Measurements from ENCODE around the gene TFAP2C. TPM values are rescaled to one million over a fixed set of nuclear protein-coding genes. Genes with fewer than 3 reads are reported as not detected.

The TFAP2C gene
- 39.9 and 51.4 TPM in 2 replicates for total RNA-seq

DNA sequence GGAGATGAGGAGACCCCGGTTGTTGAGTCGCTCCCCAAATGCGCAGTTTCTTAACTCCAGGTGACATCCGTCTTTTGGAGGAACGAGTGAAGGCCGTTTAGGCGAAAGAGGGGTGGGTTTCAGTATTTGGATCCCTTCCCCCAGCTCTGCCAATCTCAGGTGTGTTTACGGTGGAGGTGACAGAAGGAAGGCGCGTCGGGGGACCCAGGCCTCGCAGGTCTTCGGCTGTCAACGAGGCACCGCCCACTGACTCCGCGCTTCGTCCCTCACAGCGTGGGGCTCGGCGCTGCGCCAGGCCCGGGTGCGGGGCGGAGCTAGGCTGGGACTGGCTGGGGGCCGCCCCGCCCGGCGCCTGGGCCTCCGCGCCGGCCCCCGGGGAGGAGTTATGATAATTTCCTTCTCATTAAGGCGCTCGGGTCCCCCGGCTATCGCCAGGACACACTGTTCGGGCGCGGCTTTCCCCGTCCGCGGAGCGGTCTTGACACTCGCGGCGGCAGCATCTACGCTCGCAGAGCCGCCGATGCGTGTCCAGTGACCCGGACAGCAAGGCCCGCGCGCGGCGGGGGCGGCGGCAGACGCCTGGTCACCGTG is at the start of gene TFAP2C:
Gene TFAP2C (plus strand): TSS at position 434 of the 591 bp plus-strand sequence. CDS start 239 bp downstream, outside the sequence.

Small RNA genes within 50 kb of the gene (small RNA-seq; reads per million reads assigned to genes)
- not detected for gene RN7SL170P
- gene RNU6-1146P: not detected

Other genes with a start within 250 kb of the TFAP2C start
- 9.0 and 9.9 TPM in 2 replicates for gene AURKA, start 237.1 kb upstream of the TFAP2C start, total RNA-seq
- 43.1 and 44.0 TPM in 2 replicates for gene CSTF1, start 236.7 kb upstream of the TFAP2C start, total RNA-seq
- gene CASS4, start 217.0 kb upstream of the TFAP2C start, total RNA-seq: 1.8 and 2.7 TPM in 2 replicates
- gene RTF2, start 160.7 kb upstream of the TFAP2C start, total RNA-seq: 76.6 and 80.5 TPM in 2 replicates
- 0.24 TPM in 1 of 2 replicates, not detected in the other for gene FAM209A, start 104.6 kb upstream of the TFAP2C start, total RNA-seq
- 0.36 TPM in 1 of 2 replicates, not detected in the other for gene FAM209B, start 96.1 kb upstream of the TFAP2C start, total RNA-seq